Prostate gland (tissue), 2 donors: ENCODE results near the gene CHST15.

Experiments used
- CTCF ChIP-seq, 4 experiments: fragments of 200-600 bp in 2 of 4; fragments of 450-650 bp in 2 of 4; sonication (generic) in 2 of 4; IDR thresholded peaks; 1 replicate in 3 of 4; 2 replicates in 1 of 4; pipeline ENCODE4 v1.5.1; 2016 to 2019; ENCODE audit warnings: antibody characterized with exemption in 4 of 4, mild to moderate bottlenecking in 2 of 4, moderate library complexity in 2 of 4
- POLR2AphosphoS5 ChIP-seq: sonication (generic); formaldehyde crosslinking; IDR thresholded peaks from one replicate; pipeline ENCODE4 v1.6.1; 2017; ENCODE audit warnings: antibody characterized with exemption

GRCh38 chr10:124138883-124139348 is 45.5 kb upstream of the CHST15 start:
- no peak for TF ChIP-seq POLR2AphosphoS5
- no peak for TF ChIP-seq CTCF (IDR thresholded peaks at IDR 0.05)
